HEK293 (cell line): ENCODE results near the gene CD300E.

Source experiments
- CTCF ChIA-PET: fragments of 350-600 bp; formaldehyde crosslinking; extraction: SDS; loops from one replicate; lab custom pipeline; 2021; ENCODE audit warnings: antibody characterized with exemption; lab: Yijun Ruan, JAX
- POLR2A ChIA-PET: fragments of 300-600 bp; formaldehyde crosslinking; extraction: SDS; loops from one replicate; lab custom pipeline; 2020; ENCODE audit warnings: antibody characterized with exemption, inconsistent platforms; lab: Yijun Ruan, JAX
- H3K27ac ChIP-seq: fragments of 200-500 bp; sonication (Bioruptor generic); 2 replicates; pipeline ENCODE4 v1.5.1; 2014; ENCODE audit warnings: low read depth, low read length, control low read depth, inconsistent platforms; ENCODE audit errors: extremely low read depth
- H3K36me3 ChIP-seq, 2 experiments: fragments of 200-500 bp in 1 of 2; sonication (Bioruptor generic) in 1 of 2; 1 replicate in 1 of 2; 2 replicates in 1 of 2; pipeline ENCODE4 v1.5.1; 2014 to 2017; ENCODE audit warnings: inconsistent platforms in 2 of 2, low read length in 2 of 2; ENCODE audit not compliant: control insufficient read depth in 2 of 2, insufficient read depth in 1 of 2
- H3K4me1 ChIP-seq: fragments of 200-500 bp; sonication (Bioruptor generic); 2 replicates; pipeline ENCODE4 v1.5.1; 2014; ENCODE audit warnings: mild to moderate bottlenecking, low read length, inconsistent platforms; ENCODE audit not compliant: control insufficient read depth, insufficient read depth
- H3K4me3 ChIP-seq: 2 replicates; pipeline ENCODE4 v1.5.1; 2011; ENCODE audit warnings: low read depth, mild to moderate bottlenecking, control low read depth, low read length, moderate library complexity
- H3K9me3 ChIP-seq: fragments of 200-500 bp; sonication (Bioruptor generic); 2 replicates; pipeline ENCODE4 v1.5.1; 2014; ENCODE audit warnings: low read depth, low read length, inconsistent platforms; ENCODE audit not compliant: control insufficient read depth, insufficient read depth
- KLF10 ChIP-seq: fragments of 450-650 bp; IDR thresholded peaks from 2 replicates; pipeline ENCODE4 v1.5.1; 2018; ENCODE audit warnings: missing biosample characterization, mild to moderate bottlenecking, missing genetic modification characterization
- KLF7 ChIP-seq: fragments of 450-650 bp; formaldehyde crosslinking; IDR thresholded peaks from 2 replicates; pipeline ENCODE4 v1.5.1; 2016; ENCODE audit warnings: missing biosample characterization, missing genetic modification characterization, borderline replicate concordance
- PRDM2 ChIP-seq: fragments of 450-650 bp; formaldehyde crosslinking; IDR thresholded peaks from 2 replicates; pipeline ENCODE4 v1.5.1; 2016; ENCODE audit warnings: missing biosample characterization, missing genetic modification characterization, borderline replicate concordance
- ZNF114 ChIP-seq: fragments of 450-650 bp; formaldehyde crosslinking; IDR thresholded peaks from 2 replicates; pipeline ENCODE4 v1.5.0; 2017; ENCODE audit warnings: missing biosample characterization, missing genetic modification characterization
- ZNF146 ChIP-seq: fragments of 450-650 bp; formaldehyde crosslinking; IDR thresholded peaks from 2 replicates; pipeline ENCODE4 v1.5.1; 2016; ENCODE audit warnings: missing biosample characterization, missing genetic modification characterization
- ZNF148 ChIP-seq: fragments of 450-650 bp; formaldehyde crosslinking; IDR thresholded peaks from 2 replicates; pipeline ENCODE4 v1.5.0; 2017; ENCODE audit warnings: missing biosample characterization, missing genetic modification characterization, borderline replicate concordance
- ZNF169 ChIP-seq: fragments of 450-650 bp; formaldehyde crosslinking; IDR thresholded peaks from 2 replicates; pipeline ENCODE4 v1.5.1; 2016; ENCODE audit warnings: missing biosample characterization, missing genetic modification characterization
- ZNF274 ChIP-seq, 2 experiments: fragments of 200-500 bp in 1 of 2; fragments of 450-650 bp in 1 of 2; sonication (Bioruptor generic) in 1 of 2; formaldehyde crosslinking in 1 of 2; IDR thresholded peaks; 2 replicates each; pipeline versions ENCODE4 v1.5.1 to v1.6.1; 2014 to 2016; ENCODE audit warnings: borderline replicate concordance in 1 of 2, inconsistent platforms in 1 of 2, low read length in 1 of 2, missing biosample characterization in 1 of 2, missing genetic modification characterization in 1 of 2
- ZNF398 ChIP-seq: fragments of 450-650 bp; formaldehyde crosslinking; IDR thresholded peaks from 2 replicates; pipeline ENCODE4 v1.5.1; 2017; ENCODE audit warnings: missing biosample characterization, missing genetic modification characterization
- ZNF518A ChIP-seq: fragments of 450-650 bp; formaldehyde crosslinking; conservative IDR thresholded peaks from 2 replicates; pipeline ENCODE4 v1.5.1; 2016; ENCODE audit warnings: low read depth, missing biosample characterization, missing genetic modification characterization
- ZNF558 ChIP-seq: fragments of 450-650 bp; formaldehyde crosslinking; IDR thresholded peaks from 2 replicates; pipeline ENCODE4 v1.5.1; 2016; ENCODE audit warnings: missing biosample characterization, missing genetic modification characterization
- ZNF629 ChIP-seq: fragments of 450-650 bp; formaldehyde crosslinking; IDR thresholded peaks from 2 replicates; pipeline ENCODE4 v1.5.1; 2017; ENCODE audit warnings: missing biosample characterization, missing genetic modification characterization
- ZNF707 ChIP-seq: fragments of 450-650 bp; formaldehyde crosslinking; IDR thresholded peaks from 2 replicates; pipeline ENCODE4 v1.5.1; 2016; ENCODE audit warnings: missing biosample characterization, missing genetic modification characterization
- TF ChIP-seq, protein P1 (sequence below): fragments of 450-650 bp; formaldehyde crosslinking; IDR thresholded peaks from 2 replicates; pipeline ENCODE4 v1.5.1; 2016; ENCODE audit warnings: missing biosample characterization, missing genetic modification characterization
- TF ChIP-seq, protein P2 (sequence below): fragments of 450-650 bp; formaldehyde crosslinking; IDR thresholded peaks from 2 replicates; pipeline ENCODE4 v1.5.1; 2016; ENCODE audit warnings: missing biosample characterization, missing genetic modification characterization

Gene CD300E

GRCh38 chr17:74565126-74565525 lies 58.4 kb downstream of the CD300E start (continued):
- TF ChIP-seq ZNF518A (tag by site-specific recombination) (no peak), ZNF398 (tag by site-specific recombination) (no peak), ZNF274 (IDR thresholded peaks at IDR 0.05; ENCODE audit: low read length) (no peak), ZNF274 (tag by site-specific recombination; IDR thresholded peaks at IDR 0.05; ENCODE audit: borderline replicate concordance) (no peak), ZNF629 (no peak)
- TF ChIP-seq, protein P1, sequence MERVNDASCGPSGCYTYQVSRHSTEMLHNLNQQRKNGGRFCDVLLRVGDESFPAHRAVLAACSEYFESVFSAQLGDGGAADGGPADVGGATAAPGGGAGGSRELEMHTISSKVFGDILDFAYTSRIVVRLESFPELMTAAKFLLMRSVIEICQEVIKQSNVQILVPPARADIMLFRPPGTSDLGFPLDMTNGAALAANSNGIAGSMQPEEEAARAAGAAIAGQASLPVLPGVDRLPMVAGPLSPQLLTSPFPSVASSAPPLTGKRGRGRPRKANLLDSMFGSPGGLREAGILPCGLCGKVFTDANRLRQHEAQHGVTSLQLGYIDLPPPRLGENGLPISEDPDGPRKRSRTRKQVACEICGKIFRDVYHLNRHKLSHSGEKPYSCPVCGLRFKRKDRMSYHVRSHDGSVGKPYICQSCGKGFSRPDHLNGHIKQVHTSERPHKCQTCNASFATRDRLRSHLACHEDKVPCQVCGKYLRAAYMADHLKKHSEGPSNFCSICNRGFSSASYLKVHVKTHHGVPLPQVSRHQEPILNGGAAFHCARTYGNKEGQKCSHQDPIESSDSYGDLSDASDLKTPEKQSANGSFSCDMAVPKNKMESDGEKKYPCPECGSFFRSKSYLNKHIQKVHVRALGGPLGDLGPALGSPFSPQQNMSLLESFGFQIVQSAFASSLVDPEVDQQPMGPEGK (tag by site-specific recombination), result no peak
- TF ChIP-seq, protein P2, sequence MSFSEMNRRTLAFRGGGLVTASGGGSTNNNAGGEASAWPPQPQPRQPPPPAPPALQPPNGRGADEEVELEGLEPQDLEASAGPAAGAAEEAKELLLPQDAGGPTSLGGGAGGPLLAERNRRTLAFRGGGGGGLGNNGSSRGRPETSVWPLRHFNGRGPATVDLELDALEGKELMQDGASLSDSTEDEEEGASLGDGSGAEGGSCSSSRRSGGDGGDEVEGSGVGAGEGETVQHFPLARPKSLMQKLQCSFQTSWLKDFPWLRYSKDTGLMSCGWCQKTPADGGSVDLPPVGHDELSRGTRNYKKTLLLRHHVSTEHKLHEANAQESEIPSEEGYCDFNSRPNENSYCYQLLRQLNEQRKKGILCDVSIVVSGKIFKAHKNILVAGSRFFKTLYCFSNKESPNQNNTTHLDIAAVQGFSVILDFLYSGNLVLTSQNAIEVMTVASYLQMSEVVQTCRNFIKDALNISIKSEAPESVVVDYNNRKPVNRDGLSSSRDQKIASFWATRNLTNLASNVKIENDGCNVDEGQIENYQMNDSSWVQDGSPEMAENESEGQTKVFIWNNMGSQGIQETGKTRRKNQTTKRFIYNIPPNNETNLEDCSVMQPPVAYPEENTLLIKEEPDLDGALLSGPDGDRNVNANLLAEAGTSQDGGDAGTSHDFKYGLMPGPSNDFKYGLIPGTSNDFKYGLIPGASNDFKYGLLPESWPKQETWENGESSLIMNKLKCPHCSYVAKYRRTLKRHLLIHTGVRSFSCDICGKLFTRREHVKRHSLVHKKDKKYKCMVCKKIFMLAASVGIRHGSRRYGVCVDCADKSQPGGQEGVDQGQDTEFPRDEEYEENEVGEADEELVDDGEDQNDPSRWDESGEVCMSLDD (tag by site-specific recombination), result no peak

DNA sequence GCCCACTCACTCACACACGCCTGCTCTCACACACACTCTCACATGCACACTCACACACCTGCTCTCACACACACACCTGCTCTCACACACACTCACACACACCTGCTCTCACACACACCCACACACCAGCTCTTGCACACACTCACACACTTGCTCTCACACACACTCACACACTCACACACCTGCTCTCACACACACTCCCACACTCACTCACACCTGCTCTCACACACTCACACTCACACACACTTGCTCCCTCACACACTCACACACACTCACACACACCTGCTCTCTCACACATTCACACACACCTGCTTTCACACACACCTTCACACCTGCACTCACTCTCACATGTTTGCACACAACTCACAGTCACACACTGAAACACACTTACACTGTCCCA lies 60.2 kb downstream of the CD300E start:
- Histone ChIP-seq H3K36me3 (no peaks in the 10 kb centered on the region), H3K4me3 (no peak overlapping the region), H3K4me1 (no peaks in the 10 kb centered on the region), H3K9me3 (no peaks in the 10 kb centered on the region), H3K27ac (no peak overlapping the region)
- CTCF ChIA-PET, result no interaction called here
- POLR2A ChIA-PET, result no interaction called here
- TF ChIP-seq PRDM2 (tag by site-specific recombination) (no peak), ZNF148 (0 out of 2 replicates have a peak, but pooled peaks have one; percentile 25), ZNF114 (no peak), KLF7 (no peak), ZNF169 (no peak), KLF10 (tag by site-specific recombination) (no peak), ZNF558 (tag by site-specific recombination) (no peak), ZNF707 (tag by site-specific recombination) (no peak), ZNF146 (tag by site-specific recombination) (no peak)
